Astrocyte (in vitro differentiated cells and primary cell): ENCODE measurements around the gene CFAP161. TPM values are rescaled to one million over a fixed set of nuclear protein-coding genes. Genes with fewer than 3 reads are reported as not detected.
"Not testable (repeated sequence)": the region's sequence is repeated elsewhere in the genome, so short reads cannot be mapped to it uniquely, and the experiment has no call there.

ENCODE experiments used
- DNase-seq: peaks from one replicate; pipeline ENCODE4 v3.0.0-alpha.2; 2010; ENCODE audit warnings: low read depth
- FAIRE-seq: peaks from 2 replicates; lab custom pipeline; 2011; peaks lifted over from hg19 to GRCh38; lab: Jason Lieb, UNC
- H2AFZ ChIP-seq: 2 replicates; pipeline ENCODE4 v1.6.0; 2012; ENCODE audit warnings: low read depth, low read length, inconsistent platforms
- H3K27ac ChIP-seq: 2 replicates; pipeline ENCODE4 v1.5.1; 2011; ENCODE audit warnings: low read depth, low read length, inconsistent platforms
- H3K27me3 ChIP-seq: 2 replicates; pipeline ENCODE4 v1.6.0; 2011; ENCODE audit warnings: low read length, inconsistent platforms; ENCODE audit not compliant: insufficient read depth
- H3K36me3 ChIP-seq: 2 replicates; pipeline ENCODE4 v1.5.1; 2011; ENCODE audit warnings: low read length, inconsistent platforms; ENCODE audit not compliant: insufficient read depth
- H3K4me1 ChIP-seq: 2 replicates; pipeline ENCODE4 v1.5.1; 2011; ENCODE audit warnings: low read length, inconsistent platforms; ENCODE audit not compliant: insufficient read depth
- H3K4me2 ChIP-seq: 2 replicates; pipeline ENCODE4 v1.6.0; 2012; ENCODE audit warnings: low read length, inconsistent platforms
- H3K4me3 ChIP-seq: 2 replicates; pipeline ENCODE4 v1.5.1; 2011; ENCODE audit warnings: low read depth, mild to moderate bottlenecking, low read length, inconsistent platforms; ENCODE audit not compliant: insufficient read depth
- H3K79me2 ChIP-seq: 2 replicates; pipeline ENCODE4 v1.6.0; 2012; ENCODE audit warnings: mild to moderate bottlenecking, low read length, inconsistent platforms; ENCODE audit not compliant: insufficient read depth
- H3K9ac ChIP-seq: 2 replicates; pipeline ENCODE4 v1.6.0; 2012; ENCODE audit warnings: mild to moderate bottlenecking, low read length, inconsistent platforms
- H3K9me3 ChIP-seq: 2 replicates; pipeline ENCODE4 v1.5.1; 2012; ENCODE audit warnings: low read depth, mild to moderate bottlenecking, low read length, inconsistent platforms; ENCODE audit not compliant: insufficient read depth
- H4K20me1 ChIP-seq: 2 replicates; pipeline ENCODE4 v1.6.0; 2012; ENCODE audit warnings: low read length, inconsistent platforms; ENCODE audit not compliant: insufficient read depth
- H3K27ac Mint-ChIP-seq: one replicate; pipeline ENCODE4 v1.8.0; 2021; ENCODE audit warnings: mild to moderate bottlenecking, mixed read lengths; ENCODE audit not compliant: unreplicated experiment
- H3K27me3 Mint-ChIP-seq: one replicate; pipeline ENCODE4 v1.8.0; 2021; ENCODE audit warnings: low read depth, mixed read lengths; ENCODE audit not compliant: unreplicated experiment
- H3K36me3 Mint-ChIP-seq: one replicate; pipeline ENCODE4 v1.8.0; 2021; ENCODE audit warnings: low read depth, mixed read lengths; ENCODE audit not compliant: unreplicated experiment
- H3K4me1 Mint-ChIP-seq: one replicate; pipeline ENCODE4 v1.8.0; 2021; ENCODE audit warnings: low read depth, mixed read lengths; ENCODE audit not compliant: unreplicated experiment
- H3K4me3 Mint-ChIP-seq: one replicate; pipeline ENCODE4 v1.8.0; 2021; ENCODE audit warnings: mild to moderate bottlenecking, moderate library complexity, mixed read lengths; ENCODE audit not compliant: unreplicated experiment
- H3K9me3 Mint-ChIP-seq: one replicate; pipeline ENCODE4 v1.8.0; 2021; ENCODE audit warnings: mild to moderate bottlenecking, mixed read lengths; ENCODE audit not compliant: unreplicated experiment
- CTCF ChIP-seq: IDR thresholded peaks from 2 replicates; pipeline ENCODE4 v1.5.1; 2011; ENCODE audit warnings: low read depth, mild to moderate bottlenecking, inconsistent platforms, low read length, moderate library complexity; ENCODE audit not compliant: insufficient read depth
- EZH2 ChIP-seq: IDR thresholded peaks from 2 replicates; pipeline ENCODE4 v1.6.1; 2012; ENCODE audit warnings: mild to moderate bottlenecking, low read length, inconsistent platforms; ENCODE audit not compliant: insufficient read depth
- total RNA-seq: library from RNA; stranded (reverse); gene quantifications from 2 replicates; pipeline ENCODE4 v1.2.1, GENCODE V29; 2021

CFAP161 gene
- total RNA-seq, 1 donor from 2014 or later, result 0.27 TPM

GRCh38 chr15:81126892-81127291 lies 7.2 kb upstream of the CFAP161 start:
- no peaks in the 10 kb centered on the region for H3K9me3 ChIP-seq
- H3K27ac ChIP-seq, result no peak overlapping the region
- Mint-ChIP-seq H3K36me3 (no peaks in the 10 kb centered on the region), H3K27ac (no peak overlapping the region), H3K4me1 (no peaks in the 10 kb centered on the region), H3K27me3 (peaks cover 12% of the 10 kb centered on the region), H3K9me3 (peaks cover 2% of the 10 kb centered on the region), H3K4me3 (no peak overlapping the region)
- FAIRE-seq (no peak), DNase-seq (no peak)
- no peak overlapping the region for H3K4me2 ChIP-seq
- H3K4me1 ChIP-seq, result no peaks in the 10 kb centered on the region
- no peak overlapping the region for H3K4me3 ChIP-seq
- no peaks in the 10 kb centered on the region for H3K36me3 ChIP-seq
- no peak for TF ChIP-seq CTCF
- TF ChIP-seq EZH2, result no peak
- no peaks in the 10 kb centered on the region for H3K79me2 ChIP-seq
- no peak overlapping the region for H2AFZ ChIP-seq
- no peak overlapping the region for H3K9ac ChIP-seq
- no peaks in the 10 kb centered on the region for H4K20me1 ChIP-seq
- H3K27me3 ChIP-seq, result no peaks in the 10 kb centered on the region

GRCh38 chr15:81141478-81141877 lies 7.4 kb downstream of the CFAP161 start:
- H3K36me3 Mint-ChIP-seq, FAIRE-seq: not testable (repeated sequence)
- H3K27me3 Mint-ChIP-seq, result peaks cover 25% of the 10 kb centered on the region

GRCh38 chr15:81146006-81146405 lies 11.9 kb downstream of the CFAP161 start:
- TF ChIP-seq EZH2 (no peak), CTCF (no peak)
- Mint-ChIP-seq H3K36me3 (no peaks in the 10 kb centered on the region), H3K4me3 (no peak overlapping the region), H3K27ac (no peak overlapping the region), H3K4me1 (no peaks in the 10 kb centered on the region), H3K27me3 (peaks cover 8% of the 10 kb centered on the region), H3K9me3 (no peaks in the 10 kb centered on the region)
- Histone ChIP-seq H3K4me1 (no peaks in the 10 kb centered on the region), H3K27me3 (peaks cover 11% of the 10 kb centered on the region), H3K79me2 (no peaks in the 10 kb centered on the region), H3K27ac (no peak overlapping the region), H3K4me3 (no peak overlapping the region), H3K4me2 (no peak overlapping the region), H3K9me3 (no peaks in the 10 kb centered on the region), H4K20me1 (no peaks in the 10 kb centered on the region), H2AFZ (no peak overlapping the region), H3K36me3 (no peaks in the 10 kb centered on the region), H3K9ac (no peak overlapping the region)
- DNase-seq, result no peak
- FAIRE-seq, result no peak

More at GRCh38 chr15:81141478-81141877, 7.4 kb downstream of the CFAP161 start:
- not testable (repeated sequence) for H3K9ac ChIP-seq, H3K36me3 ChIP-seq, H3K27me3 ChIP-seq, H3K4me1 ChIP-seq, DNase-seq, H3K4me2 ChIP-seq, H4K20me1 ChIP-seq, H2AFZ ChIP-seq, H3K9me3 Mint-ChIP-seq, H3K27ac ChIP-seq, H3K79me2 ChIP-seq, H3K9me3 ChIP-seq, H3K4me3 Mint-ChIP-seq, H3K27ac Mint-ChIP-seq, H3K4me3 ChIP-seq, H3K4me1 Mint-ChIP-seq
